GM18951 (cell line): Measurements from ENCODE around the gene PITX1.

Experiments
- POLR2A ChIP-seq: IDR thresholded peaks from 4 replicates; pipeline ENCODE4 v1.6.1; 2011; ENCODE audit warnings: mild to moderate bottlenecking; ENCODE audit not compliant: insufficient read length, insufficient read depth; ENCODE audit errors: extremely low read depth
- in situ Hi-C: fragments of 300-500 bp; cut with MboI; formaldehyde crosslinking; loops from one replicate; pipeline ENCODE4 v1.12.0; 2022; ENCODE audit warnings: low sequenced_read_pairs, mixed read lengths, inconsistent platforms; ENCODE audit not compliant: unreplicated experiment

Gene PITX1

DNA sequence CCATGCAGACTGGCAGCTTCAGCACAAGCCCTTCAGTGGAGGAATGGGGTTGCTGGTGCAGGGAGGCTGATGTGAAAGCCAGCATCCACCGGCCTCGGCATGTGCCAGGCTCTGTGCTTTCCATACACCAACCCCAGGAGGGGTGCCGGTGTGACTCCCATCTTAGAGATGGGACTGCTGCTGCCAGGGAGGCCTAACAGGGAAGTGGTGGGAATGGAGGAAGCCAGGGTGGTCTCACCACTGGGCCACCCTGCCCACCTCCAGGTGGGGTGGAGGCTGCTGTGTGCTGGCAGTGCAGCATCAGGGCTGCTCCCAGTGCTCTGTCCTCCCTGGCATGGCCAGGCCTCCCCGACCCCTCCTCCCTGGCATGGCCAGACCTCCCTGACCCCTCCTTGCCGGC, 32.8 kb upstream of the PITX1 start:
- TF ChIP-seq POLR2A = no peak
- in situ Hi-C loops = no loop called here

DNA sequence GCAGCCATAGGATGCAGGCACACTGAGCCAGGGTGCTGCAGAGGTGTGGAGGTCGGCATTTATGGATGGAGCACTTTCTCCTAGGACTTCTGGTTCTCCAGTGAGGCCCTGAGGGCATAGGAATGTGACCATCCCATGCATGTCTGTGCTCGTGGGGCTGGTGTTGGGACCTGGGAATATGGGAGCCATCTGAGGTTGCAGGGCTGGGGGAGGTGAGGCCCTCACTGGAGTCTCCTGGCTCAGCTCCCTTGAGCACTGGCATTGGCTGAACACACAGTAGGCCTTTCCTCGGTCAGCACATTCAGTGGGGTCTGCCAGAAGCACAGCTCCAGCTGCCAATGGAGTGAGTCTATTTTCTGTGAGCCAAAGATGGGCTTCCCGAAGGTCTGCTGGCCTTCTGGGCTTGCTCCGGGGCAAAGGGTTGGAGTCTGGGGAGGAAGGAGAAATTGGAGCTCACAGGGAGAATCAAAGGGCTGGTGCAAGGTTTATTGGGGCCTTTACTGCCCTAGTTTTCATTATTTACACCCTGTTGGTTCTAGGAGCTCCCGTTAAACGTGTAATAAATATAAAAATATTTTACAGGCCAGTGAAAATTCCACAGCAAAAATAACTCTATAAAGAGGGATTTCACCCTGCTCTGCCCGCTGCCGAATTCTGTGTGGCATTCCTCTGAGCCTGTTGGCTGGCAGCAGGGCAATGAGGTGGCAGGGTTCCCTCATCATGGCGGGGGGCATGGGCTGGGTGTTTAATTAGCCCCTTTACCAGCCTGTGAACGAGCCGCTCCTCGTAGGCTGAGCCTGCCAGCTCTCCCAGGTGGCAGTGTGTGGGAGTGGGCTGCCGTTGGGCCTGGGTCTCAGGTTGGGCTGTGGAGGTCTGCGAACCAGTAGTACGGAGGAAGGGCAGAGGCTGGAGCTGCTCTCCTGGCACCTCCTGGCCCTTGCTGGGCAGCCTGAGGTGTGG, 31.6 kb upstream of the PITX1 start:
- TF ChIP-seq POLR2A = no peak
- in situ Hi-C loops = no loop called here

DNA sequence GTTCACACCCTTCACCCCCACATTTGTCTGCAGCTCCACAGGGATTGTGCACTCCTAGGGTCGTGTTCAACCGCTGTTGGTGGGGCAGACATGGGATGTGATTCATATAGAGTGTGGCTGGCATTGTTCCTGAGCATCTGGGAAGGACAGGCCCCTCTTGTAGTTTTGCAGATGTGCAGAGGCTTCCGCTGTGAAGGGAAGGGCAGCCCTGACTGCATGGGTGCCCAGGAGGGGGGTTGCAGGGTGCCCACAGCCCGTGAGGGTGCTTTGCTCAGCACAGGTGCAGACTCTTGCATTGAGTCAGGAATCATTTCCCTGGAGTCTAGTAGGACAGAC, 30.2 kb upstream of the PITX1 start:
- no peak for TF ChIP-seq POLR2A
- in situ Hi-C loops = no loop called here

DNA sequence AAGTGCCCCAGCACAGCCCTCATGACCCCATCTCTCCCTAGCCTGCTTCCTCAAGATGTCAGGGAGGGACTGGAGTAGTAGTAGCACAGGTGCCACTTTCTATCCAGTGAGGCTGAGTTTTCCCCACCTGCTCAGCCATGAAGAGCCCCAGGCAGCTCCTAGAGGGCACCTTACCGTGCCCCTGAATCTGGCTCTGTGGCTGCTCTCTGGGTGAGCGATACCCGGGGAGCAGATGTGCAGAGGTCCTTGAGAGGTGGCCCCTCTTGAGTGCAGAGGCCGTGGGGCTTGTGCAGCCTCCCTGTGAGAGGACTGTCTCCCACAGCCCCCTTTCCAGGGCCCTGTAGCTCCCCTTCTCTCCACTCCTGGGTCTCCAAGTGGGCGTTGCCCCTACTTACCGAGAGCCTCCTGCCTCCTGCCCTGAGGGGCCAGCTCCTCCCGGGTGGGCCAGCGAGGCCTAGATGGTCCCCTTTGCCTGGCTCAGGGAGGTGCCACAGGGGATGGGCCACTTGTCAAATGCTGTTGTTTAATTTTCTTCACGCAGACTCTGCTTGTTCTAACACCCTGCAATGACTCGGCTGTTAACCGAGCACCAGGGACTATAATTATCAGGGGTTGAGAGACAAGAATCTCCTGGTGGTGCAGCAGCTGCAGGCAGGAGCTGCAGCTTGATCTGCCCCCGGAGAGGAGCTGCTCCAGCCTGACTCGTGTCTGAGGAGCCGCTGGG, 29.6 kb upstream of the PITX1 start:
- no peak for TF ChIP-seq POLR2A
- in situ Hi-C loops = no loop called here

DNA sequence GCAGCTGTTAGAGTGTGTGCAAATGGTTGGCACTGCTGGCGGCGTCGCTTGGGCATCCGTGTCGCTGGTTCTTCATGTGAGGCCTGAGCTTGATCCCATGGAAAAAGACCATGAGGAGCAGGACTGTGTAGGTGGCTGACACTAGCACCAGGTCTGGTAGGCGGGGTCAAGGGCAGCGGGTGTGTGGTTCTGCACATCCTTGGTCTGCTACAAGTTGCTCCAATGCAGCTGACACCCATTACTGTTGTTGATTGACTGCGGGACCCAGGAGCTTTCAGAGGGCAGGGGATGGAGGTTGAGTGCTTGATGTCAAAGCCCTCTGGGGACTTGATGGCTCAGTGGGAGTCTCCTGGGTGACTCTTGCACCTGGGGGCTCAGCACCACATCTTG, 29.0 kb upstream of the PITX1 start:
- no peak for TF ChIP-seq POLR2A
- in situ Hi-C loops = no loop called here

DNA sequence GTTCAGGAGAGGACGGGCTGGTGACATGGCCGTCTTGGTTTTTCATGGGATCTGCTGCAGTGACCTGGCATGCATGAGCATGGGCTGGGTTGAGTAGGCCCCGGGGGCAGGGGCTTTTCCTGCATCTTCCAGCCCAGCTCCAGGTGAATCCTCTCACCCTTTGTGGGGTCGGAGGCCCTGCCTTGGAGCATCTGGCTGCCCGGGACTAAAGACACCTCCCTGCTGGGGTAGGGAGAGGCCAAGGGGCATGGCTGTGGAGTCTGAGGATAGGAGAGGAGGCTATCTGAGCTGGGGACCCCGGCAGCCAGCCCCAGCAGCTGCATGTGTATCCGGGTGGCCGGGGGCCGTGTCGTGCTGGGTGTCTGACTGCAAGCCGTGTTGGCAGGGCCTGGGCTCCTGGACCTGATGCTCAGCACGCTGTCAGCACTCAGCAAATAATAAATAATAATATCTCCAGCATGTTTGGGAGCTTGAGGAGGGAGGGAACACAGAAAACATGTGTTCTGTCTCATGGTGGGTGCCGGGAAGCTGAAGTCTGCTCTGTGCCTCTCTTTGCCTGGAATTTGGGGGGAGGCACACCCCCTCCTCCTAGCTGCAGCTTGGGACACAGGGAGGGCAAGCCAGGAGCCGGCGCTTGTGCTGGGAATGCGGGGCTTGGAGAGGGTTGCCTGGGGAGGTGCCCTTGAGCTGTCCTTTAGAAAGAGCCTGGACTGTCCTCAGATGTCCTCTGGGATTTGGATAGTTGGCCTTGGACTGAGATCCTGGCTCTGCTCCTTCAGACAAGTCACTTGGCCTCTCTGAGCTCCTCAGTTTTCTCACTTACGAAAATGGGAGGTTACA, 28.4 kb upstream of the PITX1 start:
- in situ Hi-C loops = no loop called here
- TF ChIP-seq POLR2A = no peak

DNA sequence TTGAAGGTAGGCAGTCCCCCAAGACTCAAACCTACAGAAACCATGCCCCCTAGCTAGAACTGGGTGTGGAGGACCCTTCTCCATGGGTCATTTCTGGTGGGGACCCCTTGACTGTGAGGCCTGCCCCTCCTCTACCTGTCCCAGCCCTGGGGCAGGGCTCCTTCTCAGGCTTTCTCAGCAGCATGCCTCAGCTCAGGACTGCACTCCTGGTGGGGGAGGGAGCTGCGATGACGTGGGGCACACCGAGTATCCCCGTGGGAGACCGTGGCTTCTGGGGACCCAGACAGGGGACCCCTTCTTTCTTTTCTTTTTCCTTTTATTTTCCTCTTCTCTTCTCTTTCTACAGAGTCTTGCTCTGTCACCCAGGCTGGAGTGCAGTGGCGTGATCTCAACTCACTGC, 27.0 kb upstream of the PITX1 start:
- in situ Hi-C loops = no loop called here
- TF ChIP-seq POLR2A = no peak

DNA sequence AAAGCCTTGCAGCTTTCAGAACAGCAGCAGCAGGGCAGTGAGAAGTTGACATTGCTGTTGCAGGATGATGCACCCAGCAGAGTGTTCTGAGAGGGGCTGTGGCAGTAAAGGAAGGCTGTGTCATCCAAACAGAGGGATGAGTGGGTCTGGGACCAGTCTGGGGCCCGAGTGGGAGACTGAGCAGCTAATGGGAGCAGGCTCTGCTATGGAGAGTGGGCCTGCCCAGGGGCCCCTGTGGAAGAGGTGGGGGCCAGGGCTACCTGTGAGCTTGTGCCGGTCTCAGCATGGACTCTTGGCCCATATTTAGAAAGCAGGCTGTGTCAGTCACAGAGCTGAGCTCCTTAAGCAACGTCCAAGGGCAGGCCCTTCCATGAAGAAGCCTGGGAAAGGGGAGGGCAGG, 26.0 kb upstream of the PITX1 start:
- in situ Hi-C loops = no loop called here
- TF ChIP-seq POLR2A = no peak

DNA sequence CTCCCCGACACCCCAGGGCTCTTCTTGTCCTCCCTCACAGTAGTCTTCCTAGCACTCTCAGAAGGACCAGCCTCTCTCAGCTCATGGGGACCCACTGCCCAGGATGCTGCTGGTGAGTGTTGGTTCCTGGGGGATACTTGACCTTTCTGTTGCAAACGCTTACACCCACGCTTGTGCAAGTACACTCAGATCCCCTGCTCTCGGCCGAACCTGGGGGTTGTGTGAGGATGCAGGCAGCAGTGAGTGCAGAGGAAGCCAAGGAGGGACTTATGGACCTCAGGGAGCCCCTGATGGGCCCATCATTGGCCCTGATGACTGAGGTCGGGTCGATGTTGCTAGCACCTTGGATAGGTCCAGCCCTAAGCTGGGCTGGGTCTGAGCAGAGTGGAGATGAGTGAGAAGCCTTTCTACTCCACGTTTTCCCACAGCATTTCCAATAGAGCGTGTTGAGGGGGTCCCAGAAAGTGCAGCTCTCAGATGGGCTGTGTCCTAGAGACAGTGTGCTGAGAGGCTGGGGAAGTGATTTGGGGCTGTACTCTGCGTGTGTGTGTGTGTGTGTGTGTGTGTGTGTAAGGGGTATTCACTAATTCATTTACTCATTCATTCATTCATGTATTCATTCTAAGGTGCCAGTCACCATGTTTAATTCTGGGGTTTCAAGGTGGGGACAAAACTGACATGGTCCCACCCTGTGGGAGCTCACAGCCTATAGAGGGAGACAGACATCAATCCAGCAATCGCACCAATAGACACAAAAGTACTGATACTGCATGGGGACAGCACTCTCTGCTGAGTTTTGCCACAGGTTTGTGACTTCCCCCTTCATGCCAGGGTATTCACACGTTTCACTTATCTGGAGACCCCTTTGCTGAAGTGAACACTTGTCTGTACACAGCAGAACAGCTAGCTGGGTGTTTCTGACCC, 25.2 kb upstream of the PITX1 start:
- TF ChIP-seq POLR2A = no peak
- in situ Hi-C loops = no loop called here

DNA sequence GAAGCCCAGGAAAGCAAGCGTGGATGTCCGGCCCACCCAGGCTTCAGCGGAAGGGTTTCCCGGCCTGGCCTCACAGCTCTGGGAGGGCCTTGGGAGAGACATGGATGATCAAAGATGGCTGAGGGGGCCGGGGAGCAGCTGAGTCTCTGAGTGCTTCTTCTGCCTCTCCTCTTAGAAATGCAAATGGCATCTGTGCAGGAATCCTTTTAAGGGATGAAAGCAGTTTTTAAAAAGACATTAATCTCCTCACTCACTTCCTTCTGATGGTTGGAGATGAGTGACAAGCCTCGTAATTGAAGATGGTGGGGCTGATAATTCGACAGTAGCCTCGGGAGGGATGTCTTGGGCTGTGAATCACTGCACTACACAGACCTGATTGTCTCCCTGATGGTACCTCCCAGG, 24.3 kb upstream of the PITX1 start:
- in situ Hi-C loops = no loop called here

DNA sequence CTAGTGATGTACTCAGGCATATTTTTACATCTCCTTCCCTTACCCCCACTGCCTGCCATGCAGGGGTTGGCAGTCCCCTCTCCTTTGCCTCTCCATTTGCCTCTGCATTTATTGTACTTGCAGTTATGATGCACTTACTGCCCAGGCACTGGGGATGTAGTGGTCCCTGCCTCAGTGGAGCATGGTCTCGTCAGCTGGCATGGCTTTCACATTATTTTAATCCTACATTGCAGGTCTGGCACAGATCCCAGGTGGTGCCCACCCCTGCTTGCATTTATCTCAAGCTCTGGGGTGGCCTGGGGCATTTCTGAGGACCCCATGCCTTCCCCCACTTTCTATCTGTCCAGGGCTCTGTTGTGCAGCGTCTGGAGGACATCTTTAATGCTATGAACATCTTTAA, 23.2 kb upstream of the PITX1 start:
- no peak for TF ChIP-seq POLR2A
- in situ Hi-C loops = no loop called here

More for the DNA sequence above, 24.3 kb upstream of the PITX1 start:
- no peak for TF ChIP-seq POLR2A

DNA sequence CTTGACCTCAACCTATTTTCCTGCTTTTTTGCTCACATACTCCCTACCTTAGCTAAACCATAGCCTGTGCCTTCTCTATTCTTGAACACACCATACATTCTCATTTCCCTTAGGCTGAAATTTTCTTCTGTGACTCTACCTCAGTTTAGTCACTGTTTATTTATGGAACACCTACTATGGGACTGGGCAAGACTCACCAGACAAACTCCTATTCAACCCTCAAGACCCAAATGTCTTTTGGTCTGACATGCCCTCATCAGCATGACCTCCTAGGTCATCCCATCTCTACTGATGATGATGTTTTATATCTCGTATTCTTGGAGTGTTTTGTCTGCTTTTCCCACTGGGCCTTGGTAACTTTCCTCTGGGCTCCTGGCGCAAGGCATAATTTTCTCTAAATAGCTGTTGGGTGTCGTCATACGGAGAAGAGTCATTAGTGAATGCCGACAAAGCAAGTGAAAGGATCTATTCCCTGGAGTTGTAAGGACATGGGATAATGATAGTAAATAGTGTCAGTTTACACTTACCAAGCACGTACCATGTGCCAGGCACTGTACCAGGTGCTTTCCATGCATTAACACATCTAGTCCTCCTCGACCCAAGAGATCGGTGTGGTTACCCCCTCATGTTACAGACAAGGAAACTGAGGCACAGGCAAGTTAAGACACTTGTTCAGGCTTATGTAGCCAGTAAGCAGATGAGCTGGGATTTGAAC, 22.4 kb upstream of the PITX1 start:
- in situ Hi-C loops = no loop called here

More for the DNA sequence above, 22.4 kb upstream of the PITX1 start:
- no peak for TF ChIP-seq POLR2A
